ENCODE measurements around the gene LPAR3.

LPAR3 gene

DNA sequence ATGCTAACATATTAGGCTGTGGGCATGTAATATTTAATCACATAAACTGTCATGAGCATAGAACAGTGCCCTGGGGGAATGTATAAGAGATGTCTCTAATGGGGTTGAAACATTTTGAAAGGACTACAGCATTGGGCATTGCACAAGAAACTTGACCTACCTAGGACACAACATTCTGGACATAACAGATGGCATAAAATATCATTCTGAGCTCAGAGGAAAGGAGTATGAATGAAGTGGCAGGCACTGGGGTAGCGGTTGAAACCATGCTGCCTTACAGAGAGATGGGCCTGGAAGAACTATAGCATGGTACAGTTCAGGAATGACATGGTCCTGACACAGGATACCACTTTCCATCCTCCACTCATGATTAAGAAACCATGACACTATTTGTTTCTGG is 69.0 kb downstream of the LPAR3 start:
- DNase-seq (ENCODE audit: low read depth) = no peak
- TF ChIP-seq, protein P1, sequence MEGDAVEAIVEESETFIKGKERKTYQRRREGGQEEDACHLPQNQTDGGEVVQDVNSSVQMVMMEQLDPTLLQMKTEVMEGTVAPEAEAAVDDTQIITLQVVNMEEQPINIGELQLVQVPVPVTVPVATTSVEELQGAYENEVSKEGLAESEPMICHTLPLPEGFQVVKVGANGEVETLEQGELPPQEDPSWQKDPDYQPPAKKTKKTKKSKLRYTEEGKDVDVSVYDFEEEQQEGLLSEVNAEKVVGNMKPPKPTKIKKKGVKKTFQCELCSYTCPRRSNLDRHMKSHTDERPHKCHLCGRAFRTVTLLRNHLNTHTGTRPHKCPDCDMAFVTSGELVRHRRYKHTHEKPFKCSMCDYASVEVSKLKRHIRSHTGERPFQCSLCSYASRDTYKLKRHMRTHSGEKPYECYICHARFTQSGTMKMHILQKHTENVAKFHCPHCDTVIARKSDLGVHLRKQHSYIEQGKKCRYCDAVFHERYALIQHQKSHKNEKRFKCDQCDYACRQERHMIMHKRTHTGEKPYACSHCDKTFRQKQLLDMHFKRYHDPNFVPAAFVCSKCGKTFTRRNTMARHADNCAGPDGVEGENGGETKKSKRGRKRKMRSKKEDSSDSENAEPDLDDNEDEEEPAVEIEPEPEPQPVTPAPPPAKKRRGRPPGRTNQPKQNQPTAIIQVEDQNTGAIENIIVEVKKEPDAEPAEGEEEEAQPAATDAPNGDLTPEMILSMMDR (IDR thresholded peaks at IDR 0.05; ENCODE audit: insufficient read depth, low read depth, low read length, missing control alignments) = no peak
- no peak overlapping the region for H3K4me3 ChIP-seq (ENCODE audit: low read length)

DNA sequence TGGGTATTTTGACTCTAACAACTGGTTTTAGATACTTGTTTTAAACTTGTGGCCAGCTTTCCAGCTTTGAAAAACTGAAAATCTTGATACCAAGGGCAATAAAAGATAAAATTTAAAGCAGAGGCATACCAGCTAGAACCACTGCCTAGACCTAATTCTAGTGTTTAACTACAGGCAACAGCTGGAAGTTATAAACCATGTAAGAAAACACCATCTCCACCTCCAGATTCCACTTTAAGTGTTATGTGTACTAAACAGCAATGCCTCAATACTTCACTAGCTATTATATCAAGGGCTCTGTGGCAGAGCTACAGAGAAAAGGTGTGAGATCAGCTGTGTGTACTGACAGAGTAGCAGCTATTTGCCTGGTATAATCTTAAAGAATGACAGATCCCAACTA is 69.5 kb downstream of the LPAR3 start:
- H3K4me3 ChIP-seq (ENCODE audit: low read length) = no peak overlapping the region
- TF ChIP-seq, protein P1 (IDR thresholded peaks at IDR 0.05; ENCODE audit: insufficient read depth, low read depth, low read length, missing control alignments) = no peak
- DNase-seq (ENCODE audit: low read depth) = no peak

DNA sequence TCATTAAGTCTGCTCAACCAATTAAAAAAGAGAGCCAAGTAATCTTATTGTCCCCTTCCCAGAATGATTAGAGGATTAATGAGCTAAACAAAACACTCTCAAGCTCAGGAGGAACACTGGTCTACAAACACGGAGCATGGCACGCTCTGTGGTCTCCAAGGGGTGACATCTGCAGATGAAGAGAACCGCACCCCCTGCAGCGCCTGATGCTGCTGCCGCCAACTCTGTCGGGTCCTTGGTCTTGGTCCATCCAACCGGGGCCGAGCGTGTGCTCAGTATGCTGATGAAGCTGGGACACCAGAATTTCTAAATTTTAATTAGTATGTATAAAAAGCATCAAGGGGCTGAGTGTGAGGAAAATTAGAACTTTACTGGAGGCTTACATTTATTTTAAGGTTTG is 82.7 kb downstream of the LPAR3 start:
- no peak overlapping the region for H3K4me3 ChIP-seq (ENCODE audit: low read length)
- DNase-seq (ENCODE audit: low read depth) = no peak
- TF ChIP-seq, protein P1 (IDR thresholded peaks at IDR 0.05; ENCODE audit: insufficient read depth, low read depth, low read length, missing control alignments) = no peak

DNA sequence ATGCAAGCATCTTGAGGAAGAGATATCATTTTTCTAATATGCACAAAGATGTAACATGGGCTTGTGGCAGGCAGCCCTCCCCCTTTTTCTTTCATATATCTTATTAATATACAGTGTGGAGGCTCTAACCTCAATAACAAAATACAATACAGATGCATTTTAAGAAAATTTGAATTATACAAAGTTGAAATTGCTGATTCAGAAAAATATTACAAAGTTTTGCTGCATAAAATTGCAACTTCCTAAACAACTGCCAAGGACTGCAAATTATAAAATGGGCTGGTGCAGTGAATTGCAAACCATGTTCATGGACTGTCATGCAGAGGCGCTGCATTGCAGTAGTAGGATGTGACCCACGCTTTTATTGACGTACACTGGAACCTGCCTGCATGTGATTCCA is 84.0 kb downstream of the LPAR3 start:
- H3K4me3 ChIP-seq (ENCODE audit: low read length) = no peak overlapping the region
- DNase-seq (ENCODE audit: low read depth) = no peak
- TF ChIP-seq, protein P1 (IDR thresholded peaks at IDR 0.05; ENCODE audit: insufficient read depth, low read depth, low read length, missing control alignments) = no peak

DNA sequence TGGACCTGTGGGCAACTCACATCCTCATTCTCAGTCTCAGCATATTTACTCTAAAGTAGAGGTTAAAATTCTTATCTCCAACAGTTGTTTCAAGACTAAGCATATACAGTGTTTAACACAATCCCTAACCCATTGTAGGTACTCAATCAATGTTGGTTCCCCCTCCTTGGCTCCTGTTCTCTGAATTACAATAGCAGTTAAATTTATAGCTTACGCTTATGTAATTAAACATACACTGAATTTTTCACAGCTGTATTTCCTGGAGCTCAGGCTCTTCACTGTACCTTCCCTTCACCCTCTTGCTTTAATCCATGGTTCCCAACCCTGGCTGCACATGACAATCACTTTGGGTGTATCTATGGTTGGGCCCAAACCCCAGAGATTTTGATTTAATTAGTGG is 89.4 kb downstream of the LPAR3 start:
- DNase-seq (ENCODE audit: low read depth) = no peak
- H3K4me3 ChIP-seq (ENCODE audit: low read length) = no peak overlapping the region
- TF ChIP-seq, protein P1 (IDR thresholded peaks at IDR 0.05; ENCODE audit: insufficient read depth, low read depth, low read length, missing control alignments) = no peak

DNA sequence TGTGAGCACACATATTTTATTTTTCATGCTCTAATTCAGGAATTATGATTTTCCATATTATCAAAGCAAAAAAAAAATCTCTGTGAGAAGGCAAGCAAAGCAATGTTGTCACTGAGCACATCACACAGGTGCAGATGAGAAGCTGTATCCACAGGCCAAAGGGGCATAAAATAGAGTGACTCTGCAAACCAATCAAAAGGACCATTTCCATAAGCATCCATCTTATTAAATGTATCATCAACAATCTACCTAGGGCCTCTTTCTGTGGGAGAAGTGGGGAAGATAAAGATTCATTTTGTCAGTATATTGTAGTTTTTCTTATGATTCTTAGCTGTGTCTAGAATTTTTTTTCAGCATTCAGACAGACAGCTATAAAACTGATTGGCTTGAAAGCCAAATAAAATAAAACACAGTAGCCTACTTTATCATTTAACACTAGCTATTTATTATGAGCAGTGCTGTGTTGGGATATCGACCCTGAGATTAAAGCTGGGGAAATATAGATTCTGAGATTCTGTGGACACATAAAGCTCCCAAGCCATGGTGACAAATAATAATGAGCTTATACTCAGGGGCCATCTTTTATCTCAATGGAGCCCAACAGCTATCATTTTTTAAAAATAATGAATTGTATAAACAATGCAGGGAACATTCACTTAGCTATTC is 90.3 kb downstream of the LPAR3 start:
- no peak overlapping the region for H3K4me3 ChIP-seq (ENCODE audit: low read length)
- TF ChIP-seq, protein P1 (IDR thresholded peaks at IDR 0.05; ENCODE audit: insufficient read depth, low read depth, low read length, missing control alignments) = no peak
- DNase-seq (ENCODE audit: low read depth) = no peak
